Stomach (tissue), 9 donors: ENCODE results near the gene SNRNP70. TPM values are rescaled to one million over a fixed set of nuclear protein-coding genes. Genes with fewer than 3 reads are reported as not detected.
"Not testable (repeated sequence)": the region's sequence is repeated elsewhere in the genome, so short reads cannot be mapped to it uniquely, and the experiment has no call there.

Source experiments
- DNase-seq, 2 donors: peaks; one replicate each; pipeline versions ENCODE4 v3.0.0 to v3.0.0-alpha.2; 2013 to 2019
- H3K27ac ChIP-seq, 5 donors: fragments of 200-600 bp in 4 of 5; sonication (generic) in 4 of 5; one replicate each; pipeline ENCODE4 v1.5.1; 2013 to 2019; ENCODE audit warnings: mild to moderate bottlenecking in 1 of 5, moderate library complexity in 1 of 5
- H3K27me3 ChIP-seq, 3 donors: fragments of 200-600 bp; sonication (generic); one replicate each; pipeline ENCODE4 v1.5.1; 2017 to 2019; ENCODE audit warnings: mixed run types in 1 of 3
- H3K36me3 ChIP-seq, 4 donors: fragments of 200-600 bp; sonication (generic); 1 replicate in 3 of 4; 2 replicates in 1 of 4; pipeline ENCODE4 v1.5.1; 2016 to 2019
- H3K4me1 ChIP-seq, 4 donors: fragments of 200-600 bp; sonication (generic); one replicate each; pipeline ENCODE4 v1.5.1; 2016 to 2019
- H3K4me3 ChIP-seq, 4 donors: fragments of 200-600 bp; sonication (generic) in 3 of 4; one replicate each; pipeline ENCODE4 v1.5.1; 2016 to 2019; ENCODE audit warnings: mild to moderate bottlenecking in 1 of 4
- H3K9me3 ChIP-seq, 4 donors: fragments of 200-600 bp; sonication (generic); one replicate each; pipeline ENCODE4 v1.5.1; 2016 to 2019
- EP300 ChIP-seq: sonication (generic); formaldehyde crosslinking; IDR thresholded peaks from one replicate; pipeline ENCODE4 v1.6.1; 2017; ENCODE audit warnings: antibody characterized with exemption
- POLR2A ChIP-seq, 4 donors: fragments of 450-650 bp; IDR thresholded peaks; one replicate each; pipeline ENCODE4 v1.6.1; 2016; ENCODE audit warnings: antibody characterized with exemption in 4 of 4, control low read depth in 2 of 4, mild to moderate bottlenecking in 1 of 4, moderate library complexity in 1 of 4
- POLR2AphosphoS5 ChIP-seq, 3 donors: sonication (generic); formaldehyde crosslinking; IDR thresholded peaks; one replicate each; pipeline ENCODE4 v1.6.1; 2016; ENCODE audit warnings: antibody characterized with exemption in 3 of 3
- WGBS, 5 donors: extraction: QIAGEN DNeasy Blood & Tissue Kit in 3 of 5; methylation state at CpG; one replicate each; pipeline versions ENCODE4 v1.1.5 to v1.1.7; 2013 to 2018; 5-methylcytosine and 5-hydroxymethylcytosine counted together
- intact Hi-C: fragments of 100-400 bp; cut with DNase I; formaldehyde crosslinking; loops from one replicate; pipeline ENCODE4 v1.15.1; 2023; ENCODE audit warnings: low total_unique reads
- polyA plus RNA-seq, 3 donors: library from polyadenylated mRNA; stranded (reverse); fragments of 200-250 nt; gene quantifications; one replicate each; pipeline ENCODE4 v1.2.3, GENCODE V29; 2013
- total RNA-seq, 5 donors: library from RNA; depleted of rRNA; stranded (reverse); fragments of >200 nt; gene quantifications; one replicate each; pipeline versions ENCODE4 v1.1.0 to v1.2.3, GENCODE V29; 2014 to 2016
- TF ChIP-seq, protein P1 (sequence below), 7 experiments: fragments of 450-650 bp in 4 of 7; fragments of 200-600 bp in 3 of 7; sonication (generic) in 3 of 7; IDR thresholded peaks; one replicate each; pipeline ENCODE4 v1.5.1; 2016 to 2019; ENCODE audit warnings: antibody characterized with exemption in 7 of 7, control low read depth in 2 of 7, mild to moderate bottlenecking in 1 of 7
- donor health status: healthy with polysubstance abuse.
- donor health status: Bipolar disorder and iron deficiency.
- donor health status: healthy.

SNRNP70 gene
- total and polyA plus RNA-seq, 8 donors: 163 to 3,365 (median 222) TPM

DNA sequence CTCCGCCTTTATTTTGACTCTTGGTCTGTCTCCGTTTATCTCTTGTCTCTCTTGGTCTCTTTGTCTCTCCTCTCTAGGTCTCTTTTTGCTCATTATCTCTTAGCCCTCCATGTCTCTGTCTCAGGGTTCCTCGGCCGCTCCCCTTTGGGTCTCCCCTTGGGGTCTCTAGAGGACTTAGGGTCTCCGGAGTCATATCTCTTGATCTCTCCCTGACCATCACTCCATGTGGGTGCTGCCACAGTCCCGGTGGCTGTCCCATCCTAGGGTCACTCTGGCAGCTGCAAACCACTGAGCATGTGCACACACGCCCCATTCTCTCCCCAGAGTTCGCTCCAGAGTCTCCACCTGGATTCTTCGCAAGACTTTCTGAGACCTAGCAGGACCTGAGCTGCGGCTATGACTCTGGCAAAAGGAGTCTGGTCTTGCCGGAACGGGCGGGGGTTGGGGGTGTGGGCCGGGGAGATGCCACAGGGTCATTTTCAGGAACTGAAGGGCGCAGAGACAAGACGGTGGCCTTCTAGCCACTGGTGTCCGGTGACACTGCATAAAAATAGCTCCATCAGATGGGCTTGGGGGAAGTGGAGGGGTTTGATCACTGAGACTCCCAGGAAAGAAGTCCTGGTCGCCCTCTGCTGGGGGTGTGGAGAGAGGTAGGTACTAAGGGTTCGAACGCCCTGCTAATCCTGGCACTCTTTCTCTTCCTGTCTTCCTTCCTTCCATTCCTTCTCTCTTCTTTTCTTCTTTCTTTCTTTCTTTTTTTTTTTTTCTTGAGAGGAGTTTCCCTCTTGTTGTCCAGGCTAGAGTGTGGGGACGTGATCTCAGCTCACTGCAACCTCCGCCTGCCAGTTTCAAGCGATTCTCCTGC, 11.5 kb upstream of the SNRNP70 start:
- peaks cover 8 to 59% (median 44%) of the 10 kb centered on the region in 3 donors for H3K27me3 ChIP-seq
- H3K36me3 ChIP-seq: no peaks in the 10 kb centered on the region
- H3K9me3 ChIP-seq: no peaks in the 10 kb centered on the region
- intact Hi-C loops: no loop called here
- no peak for DNase-seq
- H3K27ac ChIP-seq: no peak overlapping the region
- TF ChIP-seq EP300: no peak
- TF ChIP-seq, protein P1, sequence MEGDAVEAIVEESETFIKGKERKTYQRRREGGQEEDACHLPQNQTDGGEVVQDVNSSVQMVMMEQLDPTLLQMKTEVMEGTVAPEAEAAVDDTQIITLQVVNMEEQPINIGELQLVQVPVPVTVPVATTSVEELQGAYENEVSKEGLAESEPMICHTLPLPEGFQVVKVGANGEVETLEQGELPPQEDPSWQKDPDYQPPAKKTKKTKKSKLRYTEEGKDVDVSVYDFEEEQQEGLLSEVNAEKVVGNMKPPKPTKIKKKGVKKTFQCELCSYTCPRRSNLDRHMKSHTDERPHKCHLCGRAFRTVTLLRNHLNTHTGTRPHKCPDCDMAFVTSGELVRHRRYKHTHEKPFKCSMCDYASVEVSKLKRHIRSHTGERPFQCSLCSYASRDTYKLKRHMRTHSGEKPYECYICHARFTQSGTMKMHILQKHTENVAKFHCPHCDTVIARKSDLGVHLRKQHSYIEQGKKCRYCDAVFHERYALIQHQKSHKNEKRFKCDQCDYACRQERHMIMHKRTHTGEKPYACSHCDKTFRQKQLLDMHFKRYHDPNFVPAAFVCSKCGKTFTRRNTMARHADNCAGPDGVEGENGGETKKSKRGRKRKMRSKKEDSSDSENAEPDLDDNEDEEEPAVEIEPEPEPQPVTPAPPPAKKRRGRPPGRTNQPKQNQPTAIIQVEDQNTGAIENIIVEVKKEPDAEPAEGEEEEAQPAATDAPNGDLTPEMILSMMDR (IDR thresholded peaks at IDR 0.05): no peak
- no peak for TF ChIP-seq POLR2A (IDR thresholded peaks at IDR 0.05)
- TF ChIP-seq POLR2AphosphoS5 (IDR thresholded peaks at IDR 0.05): no peak
- 57 to 64% (median 63%) methylated on average over 22 to 23 of the region's 23 CpGs for WGBS, 5 donors
- H3K4me1 ChIP-seq: peaks cover 5 to 14% (median 7%) of the 10 kb centered on the region in 4 donors
- H3K4me3 ChIP-seq: no peak overlapping the region

DNA sequence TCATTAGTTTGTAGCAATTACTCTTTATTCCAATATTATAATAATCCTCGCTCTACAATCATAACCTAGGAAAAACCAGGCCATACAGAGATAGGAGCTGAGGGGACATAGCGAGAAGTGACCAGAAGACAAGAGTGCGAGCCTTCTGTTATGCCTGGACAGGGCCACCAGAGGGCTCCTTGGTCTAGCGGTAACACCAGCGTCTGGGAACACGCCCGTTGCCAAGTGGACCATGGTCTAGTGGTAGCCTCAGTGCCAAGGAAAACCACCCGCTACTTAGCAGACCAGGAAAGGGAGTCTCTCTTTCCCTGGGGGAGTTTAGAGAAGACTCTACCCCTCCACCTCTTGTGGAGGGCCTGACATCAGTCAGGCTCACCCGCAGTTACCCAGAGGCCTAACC, 10.4 kb upstream of the SNRNP70 start:
- intact Hi-C loops, H3K27ac ChIP-seq, H3K36me3 ChIP-seq, H3K4me3 ChIP-seq, H3K9me3 ChIP-seq: not testable (repeated sequence)
- WGBS, 5 donors: 9 to 19% (median 14%) methylated on average over 7 to 9 of the region's 9 CpGs
- H3K4me1 ChIP-seq: peaks cover 5 to 14% (median 7%) of the 10 kb centered on the region in 4 donors
- H3K27me3 ChIP-seq: peaks cover 8 to 48% (median 43%) of the 10 kb centered on the region in 3 donors
- TF ChIP-seq, protein P1 (IDR thresholded peaks at IDR 0.05): peak in 5 of 7 experiments; percentile 69 to 80 (median 77)
- DNase-seq: peak; percentile 75 to 82

DNA sequence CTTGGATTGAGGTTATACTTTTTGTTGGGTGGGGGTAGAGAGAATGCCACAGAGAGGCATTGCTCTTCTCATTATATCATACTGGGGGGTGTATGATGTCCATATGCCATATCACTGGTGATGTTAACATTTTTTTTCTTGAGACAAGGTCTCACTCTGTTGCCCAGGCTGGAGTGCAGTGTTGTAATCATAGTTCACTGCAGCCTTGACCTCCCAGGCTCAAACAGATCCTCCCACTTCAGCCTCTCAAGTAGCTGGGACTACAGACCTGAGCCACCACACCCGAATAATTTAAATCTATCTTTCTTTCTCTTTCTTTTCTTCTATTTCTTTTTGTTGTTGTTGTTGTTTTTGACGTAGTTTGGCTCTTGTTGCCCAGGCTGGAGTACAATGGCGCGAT, 4.9 kb upstream of the SNRNP70 start:
- intact Hi-C loops: no loop called here
- H3K36me3 ChIP-seq: no peaks in the 10 kb centered on the region
- TF ChIP-seq POLR2A (IDR thresholded peaks at IDR 0.05): no peak
- no peak for TF ChIP-seq EP300
- TF ChIP-seq, protein P1 (IDR thresholded peaks at IDR 0.05): no peak
- no peak for TF ChIP-seq POLR2AphosphoS5 (IDR thresholded peaks at IDR 0.05)
- H3K4me1 ChIP-seq: peaks cover 0 to 9% (median 7%) of the 10 kb centered on the region in 4 donors
- H3K4me3 ChIP-seq: no peak overlapping the region
- DNase-seq: no peak
- H3K9me3 ChIP-seq: no peaks in the 10 kb centered on the region
- H3K27me3 ChIP-seq: no peaks in the 10 kb centered on the region
- H3K27ac ChIP-seq: no peak overlapping the region
- 74 to 92% (median 86%) methylated on average over 4 of the region's 4 CpGs for WGBS, 5 donors

DNA sequence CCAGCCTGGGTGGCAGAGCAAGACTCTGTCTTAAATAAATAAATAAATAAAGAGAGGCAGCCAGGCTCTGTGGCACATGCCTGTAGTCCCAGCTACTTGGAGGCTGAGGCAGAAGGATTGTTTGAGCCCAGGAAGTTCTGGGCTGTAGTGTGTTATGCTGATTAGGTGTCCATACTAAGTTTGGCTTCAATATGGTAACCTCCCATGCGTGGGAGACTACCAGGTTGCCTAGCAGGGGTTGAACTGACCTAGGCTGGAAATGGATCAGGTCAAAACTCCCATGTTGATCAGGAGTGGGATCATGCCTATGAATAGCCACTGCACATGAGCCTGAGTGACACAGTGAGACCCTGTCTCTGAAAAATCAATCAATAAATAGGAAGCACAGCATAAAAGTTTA, 4.0 kb upstream of the SNRNP70 start:
- no peak for TF ChIP-seq POLR2AphosphoS5 (IDR thresholded peaks at IDR 0.05)
- TF ChIP-seq, protein P1 (IDR thresholded peaks at IDR 0.05): no peak
- no peak for TF ChIP-seq POLR2A (IDR thresholded peaks at IDR 0.05)
- no peak for TF ChIP-seq EP300
- Histone ChIP-seq H3K4me3 (no peak overlapping the region), H3K36me3 (no peaks in the 10 kb centered on the region), H3K4me1 (peaks cover 4 to 14% (median 11%) of the 10 kb centered on the region in 4 donors), H3K27me3 (no peaks in the 10 kb centered on the region), H3K27ac (no peak overlapping the region), H3K9me3 (no peaks in the 10 kb centered on the region)
- no peak for DNase-seq
- 77 to 100% (median 86%) methylated on average over 1 of the region's 1 CpG for WGBS, 5 donors
- intact Hi-C loops: no loop called here
